ENCODE data around the gene TNNI3.
"Not testable (repeated sequence)": the region's sequence is repeated elsewhere in the genome, so short reads cannot be mapped to it uniquely, and the experiment has no call there.

The TNNI3 gene

GRCh38 chr19:55111238-55111831 is 46.2 kb downstream of the TNNI3 start:
- DNase-seq, result no peak

- no peak for DNase-seq
These were observed 47.8 kb downstream of the TNNI3 start for GRCh38 chr19:55109527-55110291.

GRCh38 chr19:55107252-55107651 is 50.3 kb downstream of the TNNI3 start:
- not testable (repeated sequence) for DNase-seq

GRCh38 chr19:55106591-55106990 is 50.9 kb downstream of the TNNI3 start:
- DNase-seq, result no peak

- no peak for DNase-seq
These were observed 52.3 kb downstream of the TNNI3 start for GRCh38 chr19:55105237-55105636.

- no peak for DNase-seq
These were observed 54.3 kb downstream of the TNNI3 start for GRCh38 chr19:55103190-55103589.

Measured in SW 1271 (cell line).